H9 (cell line): Measurements from ENCODE around the gene CTIF. TPM values are rescaled to one million over a fixed set of nuclear protein-coding genes. Genes with fewer than 3 reads are reported as not detected.

Source experiments
- DNase-seq: peaks from one replicate; pipeline ENCODE4 v3.0.0-alpha.2; 2017
- H2AFZ ChIP-seq: one replicate; pipeline ENCODE4 v1.6.1; 2013; ENCODE audit warnings: mild to moderate bottlenecking, low read length, control low read depth, moderate library complexity
- H2AK5ac ChIP-seq: 2 replicates; pipeline ENCODE4 v1.6.1; 2013; ENCODE audit warnings: low read length, control low read depth, mixed read lengths; ENCODE audit not compliant: insufficient read length
- H2BK120ac ChIP-seq: one replicate; pipeline ENCODE4 v1.6.1; 2013; ENCODE audit warnings: low read depth, mild to moderate bottlenecking, low read length, control low read depth, inconsistent platforms; ENCODE audit not compliant: poor library complexity, severe bottlenecking
- H2BK12ac ChIP-seq: 2 replicates; pipeline ENCODE4 v1.6.1; 2013; ENCODE audit warnings: low read length, control low read depth, mixed read lengths, low read depth; ENCODE audit not compliant: insufficient read length
- H2BK15ac ChIP-seq: 2 replicates; pipeline ENCODE4 v1.6.1; 2013; ENCODE audit warnings: low read depth, low read length, control low read depth
- H2BK20ac ChIP-seq: one replicate; pipeline ENCODE4 v1.6.1; 2013; ENCODE audit warnings: low read depth, mild to moderate bottlenecking, low read length, control low read depth, inconsistent platforms; ENCODE audit not compliant: poor library complexity, severe bottlenecking
- H2BK5ac ChIP-seq: 2 replicates; pipeline ENCODE4 v1.6.1; 2013; ENCODE audit warnings: low read length, control low read depth, mixed read lengths; ENCODE audit not compliant: insufficient read length
- H3K14ac ChIP-seq: 2 replicates; pipeline ENCODE4 v1.6.1; 2013; ENCODE audit warnings: low read length, control low read depth; ENCODE audit not compliant: insufficient read depth
- H3K18ac ChIP-seq: 2 replicates; pipeline ENCODE4 v1.6.1; 2013; ENCODE audit warnings: low read depth, mild to moderate bottlenecking, mixed read lengths, low read length, control low read depth; ENCODE audit not compliant: insufficient read length
- H3K23ac ChIP-seq: 2 replicates; pipeline ENCODE4 v1.6.1; 2013; ENCODE audit warnings: low read length, control low read depth, mixed read lengths, low read depth; ENCODE audit not compliant: insufficient read length
- H3K23me2 ChIP-seq: 2 replicates; pipeline ENCODE4 v1.6.1; 2013; ENCODE audit warnings: low read depth, mild to moderate bottlenecking, mixed read lengths, low read length, control low read depth; ENCODE audit not compliant: insufficient read length, poor library complexity, severe bottlenecking
- H3K27ac ChIP-seq: 2 replicates; pipeline ENCODE4 v1.5.1; 2013; ENCODE audit warnings: low read length, control low read depth, mixed read lengths, low read depth; ENCODE audit not compliant: insufficient read length
- H3K27me3 ChIP-seq: 2 replicates; pipeline ENCODE4 v1.6.1; 2013; ENCODE audit warnings: low read length, control low read depth, inconsistent platforms; ENCODE audit not compliant: insufficient read depth
- H3K4ac ChIP-seq: 2 replicates; pipeline ENCODE4 v1.6.1; 2013; ENCODE audit warnings: low read depth, mild to moderate bottlenecking, control low read depth, inconsistent platforms, low read length, moderate library complexity
- H3K4me1 ChIP-seq: 2 replicates; pipeline ENCODE4 v1.6.1; 2013; ENCODE audit warnings: low read length, control low read depth, inconsistent platforms; ENCODE audit not compliant: insufficient read depth
- H3K4me2 ChIP-seq: 2 replicates; pipeline ENCODE4 v1.6.1; 2013; ENCODE audit warnings: low read length, control low read depth, mixed read lengths; ENCODE audit not compliant: insufficient read length, insufficient read depth
- H3K56ac ChIP-seq: 2 replicates; pipeline ENCODE4 v1.6.1; 2013; ENCODE audit warnings: low read depth, mild to moderate bottlenecking, mixed read lengths, low read length, control low read depth; ENCODE audit not compliant: insufficient read length
- H3K79me1 ChIP-seq: 2 replicates; pipeline ENCODE4 v1.6.1; 2013; ENCODE audit warnings: low read depth, mild to moderate bottlenecking, moderate library complexity, low read length, control low read depth, inconsistent platforms; ENCODE audit not compliant: insufficient read depth, poor library complexity, severe bottlenecking
- H3K79me2 ChIP-seq: 2 replicates; pipeline ENCODE4 v1.6.1; 2013; ENCODE audit warnings: low read length, control low read depth, inconsistent platforms; ENCODE audit not compliant: insufficient read depth
- H3K9ac ChIP-seq: 2 replicates; pipeline ENCODE4 v1.6.1; 2013; ENCODE audit warnings: low read length, control low read depth, mixed read lengths; ENCODE audit not compliant: insufficient read length; ENCODE audit errors: extremely low read depth
- H3K9me3 ChIP-seq: one replicate; pipeline ENCODE4 v1.6.1; 2013; ENCODE audit warnings: low read depth, low read length, inconsistent platforms; ENCODE audit not compliant: control insufficient read depth
- H3T11ph ChIP-seq: one replicate; pipeline ENCODE4 v1.6.1; 2013; ENCODE audit warnings: mild to moderate bottlenecking, low read length, control low read depth, inconsistent platforms
- H4K20me1 ChIP-seq: one replicate; pipeline ENCODE4 v1.6.1; 2013; ENCODE audit not compliant: control insufficient read depth, insufficient read length, insufficient read depth
- H4K5ac ChIP-seq: 2 replicates; pipeline ENCODE4 v1.6.1; 2013; ENCODE audit warnings: low read depth, mild to moderate bottlenecking, mixed read lengths, low read length, control low read depth; ENCODE audit not compliant: insufficient read length
- H4K8ac ChIP-seq: replicated peaks from 2 replicates; pipeline ENCODE4 v1.6.1; 2013; ENCODE audit warnings: low read length, control low read depth, mixed read lengths, low read depth; ENCODE audit not compliant: insufficient read length
- H4K91ac ChIP-seq: 2 replicates; pipeline ENCODE4 v1.6.1; 2013; ENCODE audit warnings: low read depth, mild to moderate bottlenecking, moderate library complexity, mixed read lengths, low read length, control low read depth; ENCODE audit not compliant: insufficient read length
- H3K27ac Mint-ChIP-seq, 3 experiments: 2 replicates in 2 of 3; 3 replicates in 1 of 3; pipeline ENCODE4 v1.8.0; 2020 to 2021; ENCODE audit warnings: mixed read lengths in 3 of 3, mild to moderate bottlenecking in 1 of 3, moderate library complexity in 1 of 3
- H3K27me3 Mint-ChIP-seq: 2 replicates; pipeline ENCODE4 v1.8.0; 2021; ENCODE audit warnings: low read depth, mild to moderate bottlenecking, moderate library complexity, mixed read lengths
- H3K36me3 Mint-ChIP-seq, 3 experiments: 2 replicates in 2 of 3; 3 replicates in 1 of 3; pipeline ENCODE4 v1.8.0; 2020 to 2021; ENCODE audit warnings: low read depth in 3 of 3, mixed read lengths in 3 of 3; ENCODE audit not compliant: insufficient read depth in 1 of 3
- H3K4me1 Mint-ChIP-seq, 2 experiments: 2 replicates each; pipeline ENCODE4 v1.8.0; 2020; ENCODE audit warnings: mixed read lengths in 2 of 2
- H3K4me3 Mint-ChIP-seq, 2 experiments: 2 replicates in 1 of 2; 3 replicates in 1 of 2; pipeline ENCODE4 v1.8.0; 2020 to 2021; ENCODE audit warnings: mild to moderate bottlenecking in 2 of 2, mixed read lengths in 2 of 2, moderate library complexity in 1 of 2
- H3K9me3 Mint-ChIP-seq, 2 experiments: 2 replicates in 1 of 2; 3 replicates in 1 of 2; pipeline ENCODE4 v1.8.0; 2020; ENCODE audit warnings: mild to moderate bottlenecking in 2 of 2, mixed read lengths in 2 of 2, moderate library complexity in 1 of 2
- CTCF ChIP-seq: fragments of 200-600 bp; sonication (generic); conservative IDR thresholded peaks from 3 replicates; pipeline ENCODE4 v1.8.0; 2021; ENCODE audit warnings: antibody characterized with exemption, mild to moderate bottlenecking
- WGBS: extraction: QIAGEN DNeasy Blood & Tissue Kit; methylation state at CpG from one replicate; pipeline ENCODE4 v1.1.7; 2013; ENCODE audit warnings: missing lambda C conversion rate, low lambda C conversion rate, mixed read lengths; ENCODE audit not compliant: insufficient read length; ENCODE audit errors: extremely low coverage; 5-methylcytosine and 5-hydroxymethylcytosine counted together
- total RNA-seq: library from RNA; stranded (reverse); gene quantifications from 2 replicates; pipeline ENCODE4 v1.2.1, GENCODE V29; 2021

CTIF gene
- total RNA-seq, 1 experiment from 2014 or later = 15.8 TPM

- no peak overlapping the region for H2BK20ac ChIP-seq
- no peak for DNase-seq
- H3K56ac ChIP-seq = no peak overlapping the region
- H3K4me1 Mint-ChIP-seq = peaks cover 16 to 19% of the 10 kb centered on the region in 2 experiments
- H4K5ac ChIP-seq = no peak overlapping the region
- H3K27me3 ChIP-seq = no peaks in the 10 kb centered on the region
- no peak overlapping the region for H2AK5ac ChIP-seq
- no peak overlapping the region for H3K14ac ChIP-seq
- no peak overlapping the region for H3K4ac ChIP-seq
- no peak overlapping the region for H3K9ac ChIP-seq
- no peaks in the 10 kb centered on the region for H4K20me1 ChIP-seq
- no peak overlapping the region for H2AFZ ChIP-seq
- no peaks in the 10 kb centered on the region for H3K4me1 ChIP-seq
- H2BK15ac ChIP-seq = no peak overlapping the region
- no peak overlapping the region for H3K27ac Mint-ChIP-seq
- H3K27me3 Mint-ChIP-seq = no peaks in the 10 kb centered on the region
- no peaks in the 10 kb centered on the region for H3K9me3 ChIP-seq
- no peak overlapping the region for H3K18ac ChIP-seq
- no peak overlapping the region for H2BK120ac ChIP-seq
- no peaks in the 10 kb centered on the region; a peak in 3 of 7 replicates for H3K36me3 Mint-ChIP-seq
- H3K79me1 ChIP-seq = no peaks in the 10 kb centered on the region
- H3K27ac ChIP-seq = no peak overlapping the region
- H3K79me2 ChIP-seq = no peaks in the 10 kb centered on the region
- H4K8ac ChIP-seq = no peak overlapping the region
- no peak overlapping the region for H3K23ac ChIP-seq
- no peak for TF ChIP-seq CTCF
- no peaks in the 10 kb centered on the region for H3K23me2 ChIP-seq
- H3K9me3 Mint-ChIP-seq = no peaks in the 10 kb centered on the region
- H2BK12ac ChIP-seq = no peak overlapping the region
- no peak overlapping the region for H3K4me2 ChIP-seq
- H4K91ac ChIP-seq = no peak overlapping the region
- no peak overlapping the region for H3K4me3 Mint-ChIP-seq
- no CpG with 5 or more reads among the region's 3 CpGs for WGBS
- H2BK5ac ChIP-seq = no peak overlapping the region
- H3T11ph ChIP-seq = no peak overlapping the region
These were observed 58.8 kb downstream of the CTIF start for GRCh38 chr18:48597671-48598070.
